B cell (primary cell): ENCODE data around the gene ATP10A. TPM values are rescaled to one million over a fixed set of nuclear protein-coding genes. Genes with fewer than 3 reads are reported as not detected.
"Not testable (repeated sequence)": the region's sequence is repeated elsewhere in the genome, so short reads cannot be mapped to it uniquely, and the experiment has no call there.

Source experiments
- ATAC-seq: fragments of 200-7000 bp; cut with Tn5 transposase; one replicate; pipeline ENCODE4 v1.10.0; 2021; ENCODE audit warnings: low read depth, mild to moderate bottlenecking, moderate number of reproducible peaks, moderate library complexity
- CTCF ChIA-PET: fragments of 350-600 bp; sonication (Branson Sonifier 250); formaldehyde crosslinking; loops from one replicate; lab custom pipeline; 2021; ENCODE audit warnings: antibody characterized with exemption, inconsistent platforms; lab: Charles Lee
- POLR2A ChIA-PET: fragments of 350-600 bp; sonication (Branson Sonifier 250); formaldehyde crosslinking; loops from one replicate; lab custom pipeline; 2021; ENCODE audit warnings: antibody characterized with exemption; lab: Charles Lee
- DNase-seq: peaks from one replicate; pipeline ENCODE4 v3.0.0; 2013
- H2AFZ ChIP-seq: 2 replicates; pipeline ENCODE4 v1.6.1; 2012; ENCODE audit warnings: mild to moderate bottlenecking, low read depth, low read length; ENCODE audit not compliant: insufficient read depth, poor library complexity, severe bottlenecking
- H3K27ac ChIP-seq, 2 donors: 1 replicate in 1 of 2; 2 replicates in 1 of 2; pipeline ENCODE4 v1.5.1; 2012 to 2013; ENCODE audit warnings: low read length in 2 of 2, mild to moderate bottlenecking in 2 of 2, moderate library complexity in 1 of 2
- H3K27me3 ChIP-seq, 4 experiments: fragments of 200-600 bp in 1 of 4; sonication (generic) in 1 of 4; replicated peaks in 1 of 4; 1 replicate in 2 of 4; 2 replicates in 2 of 4; pipeline versions ENCODE4 v1.6.1 to v1.7.0; 2013 to 2016; ENCODE audit warnings: low read length in 3 of 4, mild to moderate bottlenecking in 2 of 4, mixed read lengths in 1 of 4, moderate library complexity in 1 of 4; ENCODE audit not compliant: insufficient read depth in 4 of 4, control insufficient read depth in 3 of 4; ENCODE audit errors: control extremely low read depth in 1 of 4
- H3K36me3 ChIP-seq, 2 experiments: replicated peaks in 1 of 2; 1 replicate in 1 of 2; 2 replicates in 1 of 2; pipeline versions ENCODE4 v1.6.1 to v1.7.1; 2013; ENCODE audit warnings: low read length in 1 of 2; ENCODE audit not compliant: insufficient read depth in 2 of 2, control insufficient read depth in 1 of 2; ENCODE audit errors: control extremely low read depth in 1 of 2, extremely low read depth in 1 of 2
- H3K4me1 ChIP-seq, 2 donors: fragments of 200-600 bp in 1 of 2; sonication (generic) in 1 of 2; 1 replicate in 1 of 2; 2 replicates in 1 of 2; pipeline versions ENCODE4 v1.5.1 to v1.6.1; 2013 to 2017; ENCODE audit warnings: low read length in 2 of 2; ENCODE audit not compliant: control insufficient read depth in 2 of 2, insufficient read depth in 2 of 2
- H3K4me2 ChIP-seq: replicated peaks from 2 replicates; pipeline ENCODE3; 2012; ENCODE audit warnings: mild to moderate bottlenecking, low read depth, low read length; ENCODE audit not compliant: poor library complexity, severe bottlenecking
- H3K4me3 ChIP-seq, 5 experiments: fragments of 200-600 bp in 1 of 5; sonication (generic) in 1 of 5; 1 replicate in 3 of 5; 2 replicates in 2 of 5; pipeline versions ENCODE4 v1.5.1 to v1.7.0; 2011 to 2016; ENCODE audit warnings: low read length in 4 of 5, mild to moderate bottlenecking in 4 of 5, low read depth in 2 of 5, control low read depth in 1 of 5, moderate library complexity in 1 of 5; ENCODE audit not compliant: insufficient read depth in 1 of 5; ENCODE audit errors: control extremely low read depth in 1 of 5, extremely low read depth in 1 of 5
- H3K79me2 ChIP-seq: fragments of 200-600 bp; sonication (generic); one replicate; pipeline ENCODE4 v1.6.0; 2016; ENCODE audit warnings: low read length; ENCODE audit not compliant: control insufficient read depth, insufficient read depth
- H3K9ac ChIP-seq: fragments of 200-600 bp; sonication (generic); 2 replicates; pipeline ENCODE4 v1.6.1; 2017; ENCODE audit warnings: mild to moderate bottlenecking, low read length, moderate library complexity
- H3K9me3 ChIP-seq, 3 donors: one replicate each; pipeline versions ENCODE4 v1.6.1 to v1.7.1; 2013; ENCODE audit warnings: low read length in 2 of 3; ENCODE audit not compliant: control insufficient read depth in 2 of 3, insufficient read depth in 1 of 3; ENCODE audit errors: control extremely low read depth in 1 of 3
- H4K20me1 ChIP-seq: 2 replicates; pipeline ENCODE4 v1.6.0; 2012; ENCODE audit warnings: mild to moderate bottlenecking, low read length; ENCODE audit not compliant: insufficient read depth, control insufficient read depth, poor library complexity, severe bottlenecking
- H3K27ac Mint-ChIP-seq: one replicate; pipeline ENCODE4 v1.8.0; 2021; ENCODE audit warnings: mixed read lengths
- H3K27me3 Mint-ChIP-seq: one replicate; pipeline ENCODE4 v1.8.0; 2021; ENCODE audit warnings: mixed read lengths
- H3K4me1 Mint-ChIP-seq: one replicate; pipeline ENCODE4 v1.8.0; 2021; ENCODE audit warnings: mixed read lengths
- H3K4me3 Mint-ChIP-seq: one replicate; pipeline ENCODE4 v1.8.0; 2021; ENCODE audit warnings: mixed read lengths
- H3K9me3 Mint-ChIP-seq: one replicate; pipeline ENCODE4 v1.8.0; 2022; ENCODE audit warnings: mixed read lengths; ENCODE audit not compliant: insufficient read depth
- EZH2 ChIP-seq: IDR thresholded peaks from 2 replicates; pipeline ENCODE4 v1.6.1; 2012; ENCODE audit warnings: borderline replicate concordance, low read depth, mild to moderate bottlenecking, moderate library complexity, low read length; ENCODE audit not compliant: insufficient read depth, poor library complexity, severe bottlenecking
- WGBS: methylation state at CpG from one replicate; pipeline ENCODE4 v1.1.5; 2013; ENCODE audit warnings: missing lambda C conversion rate; ENCODE audit not compliant: insufficient coverage; 5-methylcytosine and 5-hydroxymethylcytosine counted together
- intact Hi-C: fragments of 100-400 bp; cut with micrococcal nuclease; formaldehyde crosslinking; loops from one replicate; pipeline ENCODE4 v1.10.0; 2022
- polyA plus RNA-seq: library from polyadenylated mRNA; depleted of rRNA; stranded (reverse); fragments of >200 nt; gene quantifications from 2 replicates; pipeline ENCODE4 v1.2.3, GENCODE V29; 2012
- total RNA-seq, 2 donors: library from RNA; stranded (reverse); fragments of 120-200 nt in 1 of 2; gene quantifications; 1 replicate in 1 of 2; 2 replicates in 1 of 2; pipeline versions ENCODE4 v1.2.3 to v1.2.4, GENCODE V29; 2013 to 2022
- TF ChIP-seq, protein P1 (sequence below): fragments of 200-600 bp; IDR thresholded peaks from one replicate; pipeline ENCODE4 v1.8.0; 2022; ENCODE audit warnings: antibody characterized with exemption, mild to moderate bottlenecking

Gene ATP10A
- total and polyA plus RNA-seq, 2 donors (not counting 1 experiment from before 2014, with no cell fraction given): 0.21 to 0.22 TPM

DNA sequence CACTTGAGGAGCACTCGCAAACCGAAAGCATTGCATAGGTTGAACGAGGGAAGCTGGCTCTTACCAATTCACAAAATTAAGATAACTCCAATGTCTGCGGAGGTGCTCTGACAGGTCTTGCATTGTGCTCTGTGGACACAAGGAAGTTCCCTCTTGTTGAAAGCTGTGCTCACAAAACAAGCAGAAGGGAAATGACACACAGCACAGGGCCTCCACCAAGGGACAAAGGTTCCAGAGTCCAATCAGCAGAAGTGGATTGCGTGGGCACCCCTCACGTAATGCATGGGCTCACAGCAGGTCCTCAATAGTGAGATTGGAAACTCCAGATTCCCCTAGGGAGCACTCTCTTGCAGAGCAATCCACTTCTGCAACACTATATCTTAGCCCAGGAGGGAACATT, 89.9 kb downstream of the ATP10A start:
- no peak overlapping the region for H3K4me2 ChIP-seq
- H2AFZ ChIP-seq: no peak overlapping the region
- no peak for ATAC-seq
- no peak overlapping the region for H3K9ac ChIP-seq
- H4K20me1 ChIP-seq: no peaks in the 10 kb centered on the region
- Mint-ChIP-seq H3K4me3 (no peak overlapping the region), H3K9me3 (no peaks in the 10 kb centered on the region), H3K27me3 (no peaks in the 10 kb centered on the region), H3K4me1 (peaks cover 1% of the 10 kb centered on the region), H3K27ac (no peak overlapping the region)
- ChIA-PET POLR2A (no interaction called here), CTCF (no interaction called here)
- peaks cover 0 to 6% of the 10 kb centered on the region in 2 donors for H3K4me1 ChIP-seq
- no peak for DNase-seq
- intact Hi-C loops: no loop called here
- no peak overlapping the region for H3K4me3 ChIP-seq
- H3K36me3 ChIP-seq: no peaks in the 10 kb centered on the region
- no peaks in the 10 kb centered on the region for H3K9me3 ChIP-seq
- TF ChIP-seq EZH2: no peak
- TF ChIP-seq, protein P1, sequence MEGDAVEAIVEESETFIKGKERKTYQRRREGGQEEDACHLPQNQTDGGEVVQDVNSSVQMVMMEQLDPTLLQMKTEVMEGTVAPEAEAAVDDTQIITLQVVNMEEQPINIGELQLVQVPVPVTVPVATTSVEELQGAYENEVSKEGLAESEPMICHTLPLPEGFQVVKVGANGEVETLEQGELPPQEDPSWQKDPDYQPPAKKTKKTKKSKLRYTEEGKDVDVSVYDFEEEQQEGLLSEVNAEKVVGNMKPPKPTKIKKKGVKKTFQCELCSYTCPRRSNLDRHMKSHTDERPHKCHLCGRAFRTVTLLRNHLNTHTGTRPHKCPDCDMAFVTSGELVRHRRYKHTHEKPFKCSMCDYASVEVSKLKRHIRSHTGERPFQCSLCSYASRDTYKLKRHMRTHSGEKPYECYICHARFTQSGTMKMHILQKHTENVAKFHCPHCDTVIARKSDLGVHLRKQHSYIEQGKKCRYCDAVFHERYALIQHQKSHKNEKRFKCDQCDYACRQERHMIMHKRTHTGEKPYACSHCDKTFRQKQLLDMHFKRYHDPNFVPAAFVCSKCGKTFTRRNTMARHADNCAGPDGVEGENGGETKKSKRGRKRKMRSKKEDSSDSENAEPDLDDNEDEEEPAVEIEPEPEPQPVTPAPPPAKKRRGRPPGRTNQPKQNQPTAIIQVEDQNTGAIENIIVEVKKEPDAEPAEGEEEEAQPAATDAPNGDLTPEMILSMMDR: no peak
- H3K27ac ChIP-seq: no peak overlapping the region
- 98% methylated on average over 5 of the region's 6 CpGs for WGBS
- H3K79me2 ChIP-seq: no peaks in the 10 kb centered on the region
- H3K27me3 ChIP-seq: no peaks in the 10 kb centered on the region

DNA sequence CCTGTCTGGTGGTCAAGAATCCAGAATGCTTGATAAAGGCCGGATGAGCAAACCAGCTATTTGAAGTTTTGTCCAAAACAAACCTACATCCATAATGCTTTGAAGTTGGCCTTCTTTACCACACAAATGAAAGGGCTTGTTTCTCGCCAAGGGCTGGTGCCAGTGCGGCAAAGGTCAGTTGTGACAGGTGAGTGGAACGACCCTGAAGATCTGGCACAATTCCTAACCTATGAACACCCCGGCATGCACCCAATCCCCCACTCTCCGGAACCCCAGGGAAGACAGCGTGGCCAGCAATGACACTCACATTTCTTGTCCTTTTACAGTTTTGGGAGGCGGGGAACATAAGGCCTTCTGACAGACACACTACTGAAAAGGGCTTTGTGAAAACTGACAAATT, 90.6 kb downstream of the ATP10A start:
- H3K36me3 ChIP-seq: no peaks in the 10 kb centered on the region
- intact Hi-C loops: no loop called here
- no peak overlapping the region for H2AFZ ChIP-seq
- Mint-ChIP-seq H3K4me1 (no peaks in the 10 kb centered on the region), H3K9me3 (no peaks in the 10 kb centered on the region), H3K27me3 (no peaks in the 10 kb centered on the region), H3K27ac (no peak overlapping the region), H3K4me3 (no peak overlapping the region)
- no peaks in the 10 kb centered on the region for H3K79me2 ChIP-seq
- H4K20me1 ChIP-seq: no peaks in the 10 kb centered on the region
- no peak overlapping the region for H3K27ac ChIP-seq
- CTCF ChIA-PET: no interaction called here
- H3K4me1 ChIP-seq: peaks cover 0 to 4% of the 10 kb centered on the region in 2 donors
- no peaks in the 10 kb centered on the region for H3K9me3 ChIP-seq
- no peak overlapping the region for H3K4me3 ChIP-seq
- 97% methylated on average over 5 of the region's 8 CpGs for WGBS
- DNase-seq (no peak), ATAC-seq (no peak)
- no peak overlapping the region for H3K9ac ChIP-seq
- no peak overlapping the region for H3K4me2 ChIP-seq
- POLR2A ChIA-PET: no interaction called here
- TF ChIP-seq EZH2: no peak
- TF ChIP-seq, protein P1: no peak
- H3K27me3 ChIP-seq: no peaks in the 10 kb centered on the region

DNA sequence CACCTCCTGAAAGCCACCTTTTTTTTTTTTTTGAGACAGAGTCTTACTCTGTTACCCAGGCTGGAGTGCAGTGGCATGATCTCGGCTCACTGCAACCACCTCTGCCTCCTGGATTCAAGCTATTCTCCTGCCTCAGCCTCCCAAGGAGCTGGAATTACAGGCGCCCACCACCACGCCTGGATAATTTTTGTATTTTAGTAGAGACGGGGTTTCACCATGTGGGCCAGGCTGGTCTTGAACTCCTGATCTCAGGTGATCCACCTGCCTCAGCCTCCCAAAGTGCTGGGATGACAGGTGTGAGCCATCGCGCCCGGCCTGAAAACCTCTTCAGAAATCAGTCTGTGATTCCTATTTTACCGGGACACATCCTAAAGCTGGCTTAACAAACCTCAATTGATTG, 91.4 kb downstream of the ATP10A start:
- H3K4me3 Mint-ChIP-seq, H3K4me3 ChIP-seq, H3K27ac Mint-ChIP-seq, H3K27me3 ChIP-seq, H2AFZ ChIP-seq, POLR2A ChIA-PET, H3K27ac ChIP-seq, H3K9me3 ChIP-seq, ATAC-seq, H3K36me3 ChIP-seq, H3K79me2 ChIP-seq, H3K4me1 ChIP-seq, H3K9me3 Mint-ChIP-seq, intact Hi-C loops, H3K4me1 Mint-ChIP-seq, H3K27me3 Mint-ChIP-seq, H3K4me2 ChIP-seq, H4K20me1 ChIP-seq, CTCF ChIA-PET, H3K9ac ChIP-seq, DNase-seq: not testable (repeated sequence)
- WGBS: 96% methylated on average over 5 of the region's 8 CpGs
